ENCODE measurements around the gene NKD2. TPM values are rescaled to one million over a fixed set of nuclear protein-coding genes. Genes with fewer than 3 reads are reported as not detected.
"Not testable (repeated sequence)": the region's sequence is repeated elsewhere in the genome, so short reads cannot be mapped to it uniquely, and the experiment has no call there.

The NKD2 gene
- total and polyA plus RNA-seq, 2 experiments from 2014 or later, result 9.0 to 11.9 TPM

- DNase-seq (ENCODE audit: low spot score); H3K27ac Mint-ChIP-seq; H3K27me3 ChIP-seq (ENCODE audit: insufficient read depth); H3K36me3 ChIP-seq (ENCODE audit: insufficient read depth); H3K4me3 Mint-ChIP-seq; H3K9me3 Mint-ChIP-seq; H3K27me3 Mint-ChIP-seq (ENCODE audit: insufficient read depth, low read depth, poor library complexity); H3K4me3 ChIP-seq; H3F3A ChIP-seq (replicated peaks; ENCODE audit: low read depth); H3K79me2 ChIP-seq (replicated peaks; ENCODE audit: insufficient read depth); H4K20me1 ChIP-seq (replicated peaks; ENCODE audit: insufficient read depth); H2AFZ ChIP-seq; H3K4me1 ChIP-seq (ENCODE audit: insufficient read depth); H3K4me1 Mint-ChIP-seq; H3K27ac ChIP-seq (ENCODE audit: low read depth); ATAC-seq; H3K9me2 ChIP-seq (ENCODE audit: insufficient read depth); H3K4me2 ChIP-seq; H3K36me3 Mint-ChIP-seq (ENCODE audit: low read depth): not testable (repeated sequence)
These were observed 36.0 kb upstream of the NKD2 start for GRCh38 chr5:972575-972974.

- no peak overlapping the region for H3K4me3 ChIP-seq
- no peaks in the 10 kb centered on the region for H3K79me2 ChIP-seq (replicated peaks; ENCODE audit: insufficient read depth)
- H3K4me2 ChIP-seq, result no peak overlapping the region
- H3F3A ChIP-seq (replicated peaks; ENCODE audit: low read depth), result no peaks in the 10 kb centered on the region
- no peak overlapping the region for H3K27ac ChIP-seq (ENCODE audit: low read depth)
- no peaks in the 10 kb centered on the region for H3K27me3 ChIP-seq (ENCODE audit: insufficient read depth)
- Mint-ChIP-seq H3K4me1 (peaks cover 5% of the 10 kb centered on the region; the same call in 2 of the 3 replicates), H3K27ac (no peak overlapping the region), H3K27me3 (ENCODE audit: insufficient read depth, low read depth, poor library complexity) (peaks cover 11% of the 10 kb centered on the region), H3K9me3 (no peaks in the 10 kb centered on the region), H3K4me3 (no peak overlapping the region), H3K36me3 (ENCODE audit: low read depth) (no peaks in the 10 kb centered on the region)
- no peaks in the 10 kb centered on the region for H3K36me3 ChIP-seq (ENCODE audit: insufficient read depth)
- no peak overlapping the region for H2AFZ ChIP-seq
- no peaks in the 10 kb centered on the region for H3K4me1 ChIP-seq (ENCODE audit: insufficient read depth)
- ATAC-seq (peak; percentile 81), DNase-seq (ENCODE audit: low spot score) (no peak)
- no peaks in the 10 kb centered on the region for H3K9me2 ChIP-seq (ENCODE audit: insufficient read depth)
- no peaks in the 10 kb centered on the region for H4K20me1 ChIP-seq (replicated peaks; ENCODE audit: insufficient read depth)
- TF ChIP-seq POLR2AphosphoS5 (IDR thresholded peaks at IDR 0.05; ENCODE audit: low read depth), result no peak
- TF ChIP-seq EZH2 (IDR thresholded peaks at IDR 0.05; ENCODE audit: low read depth, unreplicated experiment), result no peak
- no peak for TF ChIP-seq EZH2phosphoT487 (IDR thresholded peaks at IDR 0.05; ENCODE audit: unreplicated experiment)
- no peak for TF ChIP-seq ZNF114 (CRISPR knock-in tag; IDR thresholded peaks at IDR 0.05)
- TF ChIP-seq ZNF462 (CRISPR knock-in tag; IDR thresholded peaks at IDR 0.05), result no peak
- no peak for TF ChIP-seq CREB1 (CRISPR knock-in tag; IDR thresholded peaks at IDR 0.05; ENCODE audit: low read depth)
- no peak for TF ChIP-seq NANOG (IDR thresholded peaks at IDR 0.05; ENCODE audit: borderline replicate concordance)
- no peak for TF ChIP-seq STAT1 (IDR thresholded peaks at IDR 0.05; ENCODE audit: unreplicated experiment)
- no peak for TF ChIP-seq REST (IDR thresholded peaks at IDR 0.05; ENCODE audit: unreplicated experiment)
- no peak for TF ChIP-seq ETS1 (IDR thresholded peaks at IDR 0.05)
- TF ChIP-seq ZNF331 (CRISPR knock-in tag; IDR thresholded peaks at IDR 0.05; ENCODE audit: low read depth), result no peak
These were observed 31.5 kb upstream of the NKD2 start for GRCh38 chr5:976849-977751.

Data from GM23338 (cell line).